Measurements from ENCODE around the gene RRM1.
"Not testable (repeated sequence)": the region's sequence is repeated elsewhere in the genome, so short reads cannot be mapped to it uniquely, and the experiment has no call there.

The RRM1 gene

DNA sequence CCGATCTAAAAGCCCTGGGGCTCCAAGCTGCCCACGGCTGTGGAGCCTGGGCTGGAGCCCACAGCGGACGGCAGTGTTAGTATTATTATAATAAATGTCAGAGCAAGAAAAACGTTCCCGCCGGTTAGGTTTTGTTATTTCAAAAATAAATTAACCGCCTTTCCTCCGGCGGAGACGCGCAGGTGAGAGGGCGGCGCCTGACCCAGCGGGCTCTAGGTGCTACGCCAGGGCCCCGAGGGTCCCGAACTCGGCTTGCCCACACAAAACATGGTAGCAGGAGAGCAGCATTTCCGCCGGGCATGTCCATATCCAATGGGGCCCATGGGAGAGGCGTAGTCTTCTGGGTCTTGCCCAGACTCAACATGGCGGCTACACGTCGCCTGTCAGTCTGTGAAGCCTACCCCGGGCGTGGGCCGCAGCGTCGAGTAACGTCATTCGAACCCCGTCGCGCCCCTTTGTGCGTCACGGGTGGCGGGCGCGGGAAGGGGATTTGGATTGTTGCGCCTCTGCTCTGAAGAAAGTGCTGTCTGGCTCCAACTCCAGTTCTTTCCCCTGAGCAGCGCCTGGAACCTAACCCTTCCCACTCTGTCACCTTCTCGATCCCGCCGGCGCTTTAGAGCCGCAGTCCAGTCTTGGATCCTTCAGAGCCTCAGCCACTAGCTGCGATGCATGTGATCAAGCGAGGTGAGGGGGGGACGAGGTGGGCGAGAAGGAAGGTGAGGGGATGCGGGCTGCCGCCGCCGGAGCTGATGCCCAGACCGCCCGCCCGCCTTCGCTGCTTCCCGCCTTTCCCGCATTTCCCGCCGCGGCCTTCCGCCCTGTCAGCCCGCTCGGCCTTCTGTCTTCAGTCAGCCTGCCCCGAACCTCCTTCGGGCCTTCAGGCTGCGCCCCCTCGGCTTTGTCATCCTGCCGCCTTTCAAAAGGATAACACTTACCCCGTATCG is at the start of gene RRM1:
Gene RRM1 (plus strand): TSS at position 452 of the 944 bp plus-strand sequence. CDS start 214 bp downstream, at position 666.
- DNase-seq (ENCODE audit: low spot score in 2 of 2), result peak; percentile 89 to 91
- Mint-ChIP-seq H3K4me1 (peaks cover 68% of the 10 kb centered on the region), H3K27me3 (no peaks in the 10 kb centered on the region), H3K27ac (ENCODE audit: low read depth) (peak within 1 kb of the TSS; percentile 98), H3K9me3 (no peaks in the 10 kb centered on the region), H3K36me3 (ENCODE audit: insufficient read depth) (peaks cover 43% of the 10 kb centered on the region), H3K4me3 (peak within 1 kb of the TSS; percentile 99)
- ATAC-seq (replicated peaks; ENCODE audit: extremely low read depth, poor library complexity, severe bottlenecking), result peak; percentile 90

DNA sequence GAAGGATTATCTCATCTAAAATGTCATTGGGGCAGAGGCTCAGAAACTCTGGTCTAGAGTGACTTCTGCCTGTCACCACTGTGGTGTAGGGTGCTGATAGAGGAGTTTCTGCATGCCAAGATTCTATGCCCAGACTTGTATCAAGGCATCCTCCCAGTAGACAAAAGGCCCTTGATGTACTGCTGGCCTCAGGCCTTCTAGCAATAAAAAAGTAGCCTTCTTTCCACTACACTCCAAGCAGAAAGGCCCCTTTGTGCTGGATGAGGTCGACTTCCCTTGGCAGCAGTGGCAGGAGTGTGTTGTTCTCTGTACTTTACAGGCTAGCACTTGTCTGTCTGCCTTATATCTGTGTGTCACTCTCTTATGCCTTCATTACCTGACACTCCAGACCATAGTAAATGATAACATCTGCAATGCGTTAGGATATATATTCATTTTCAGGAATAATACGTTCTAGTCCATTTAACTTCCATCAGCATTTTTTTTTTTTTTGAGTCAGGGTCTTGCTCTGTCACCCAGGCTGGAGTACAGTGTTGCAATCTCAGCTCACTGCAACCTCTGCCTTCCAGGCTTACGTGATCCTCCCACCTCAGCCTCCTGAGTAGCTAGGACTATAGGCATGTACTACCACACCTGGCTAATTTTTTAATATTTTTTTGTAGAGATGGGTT is 49.5 kb upstream of the RRM1 start:
- no peak overlapping the region for H3K4me3 Mint-ChIP-seq
- DNase-seq (ENCODE audit: low spot score in 2 of 2), result no peak
- H3K9me3 Mint-ChIP-seq, result no peaks in the 10 kb centered on the region
- peaks cover 5% of the 10 kb centered on the region for H3K36me3 Mint-ChIP-seq (ENCODE audit: insufficient read depth)
- no peak for ATAC-seq (replicated peaks; ENCODE audit: extremely low read depth, poor library complexity, severe bottlenecking)
- no peaks in the 10 kb centered on the region for H3K27me3 Mint-ChIP-seq
- H3K27ac Mint-ChIP-seq (ENCODE audit: low read depth), result no peak overlapping the region
- peaks cover 51% of the 10 kb centered on the region for H3K4me1 Mint-ChIP-seq

DNA sequence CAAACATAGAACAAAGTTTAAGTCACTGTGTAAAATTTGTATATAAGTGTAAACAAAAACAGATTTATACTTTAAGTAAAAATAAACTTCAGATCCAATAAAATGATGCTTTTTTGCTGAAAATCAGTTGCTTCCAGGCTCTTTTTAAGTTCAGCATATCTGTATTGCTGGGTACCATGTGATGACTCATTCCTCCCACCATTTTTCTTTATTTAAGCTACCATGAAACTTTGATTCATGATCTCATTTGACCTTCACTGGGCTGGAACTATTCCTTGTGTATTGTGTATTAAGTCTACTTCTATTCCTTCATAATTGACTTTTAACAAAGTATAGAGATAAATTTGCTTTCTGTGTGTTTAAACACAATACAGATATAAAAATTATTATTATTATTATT is 46.3 kb upstream of the RRM1 start:
- ATAC-seq (replicated peaks; ENCODE audit: extremely low read depth, poor library complexity, severe bottlenecking) (no peak), DNase-seq (ENCODE audit: low spot score in 2 of 2) (no peak)
- no peak overlapping the region for H3K27ac Mint-ChIP-seq (ENCODE audit: low read depth)

DNA sequence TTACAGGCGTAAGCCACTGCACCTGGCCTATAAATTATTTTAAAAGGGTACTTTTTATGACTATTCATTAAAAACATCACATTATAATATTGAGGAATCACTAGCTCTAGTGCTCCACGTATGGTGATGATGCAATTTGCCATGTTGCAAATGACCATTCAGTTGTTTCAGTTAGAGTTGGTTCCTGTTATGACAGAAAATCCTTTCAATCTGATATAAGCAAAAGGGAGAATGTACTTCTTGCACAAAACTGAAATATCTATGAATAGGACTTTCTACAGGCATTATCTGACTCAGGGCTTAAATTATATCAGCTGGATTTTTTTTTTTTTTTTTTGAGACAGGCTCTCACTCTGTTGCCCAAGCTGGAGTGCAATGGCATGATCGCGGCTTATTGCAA is 45.6 kb upstream of the RRM1 start:
- Mint-ChIP-seq H3K36me3 (ENCODE audit: insufficient read depth) (peaks cover 11% of the 10 kb centered on the region), H3K4me3 (no peak overlapping the region), H3K9me3 (no peaks in the 10 kb centered on the region), H3K27me3 (no peaks in the 10 kb centered on the region), H3K4me1 (peaks cover 27% of the 10 kb centered on the region), H3K27ac (ENCODE audit: low read depth) (no peak overlapping the region)
- ATAC-seq (replicated peaks; ENCODE audit: extremely low read depth, poor library complexity, severe bottlenecking), result no peak
- no peak for DNase-seq (ENCODE audit: low spot score in 2 of 2)

More for the DNA sequence above, 46.3 kb upstream of the RRM1 start:
- H3K27me3 Mint-ChIP-seq, result no peaks in the 10 kb centered on the region
- H3K4me3 Mint-ChIP-seq, result no peak overlapping the region
- peaks cover 31% of the 10 kb centered on the region for H3K4me1 Mint-ChIP-seq
- peaks cover 11% of the 10 kb centered on the region for H3K36me3 Mint-ChIP-seq (ENCODE audit: insufficient read depth)
- H3K9me3 Mint-ChIP-seq, result no peaks in the 10 kb centered on the region

DNA sequence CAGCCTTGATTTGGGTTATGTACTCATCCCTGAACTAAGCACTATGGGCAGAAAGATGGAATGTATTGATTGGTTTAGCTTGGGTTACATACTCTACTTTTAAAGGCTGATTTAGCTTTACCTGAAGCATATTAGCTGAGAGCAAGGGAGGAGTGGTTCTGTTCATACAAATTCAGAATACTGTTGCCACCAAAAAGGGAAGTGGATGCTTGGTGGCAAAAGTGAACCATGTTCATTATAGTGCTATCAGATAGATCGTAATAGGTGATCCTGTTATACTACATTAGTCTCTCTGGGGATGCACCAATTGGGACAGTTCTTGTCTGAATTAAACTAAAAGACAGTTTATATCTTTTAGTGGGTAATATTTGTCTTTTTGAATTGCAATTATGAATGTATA is 44.5 kb upstream of the RRM1 start:
- peaks cover 26% of the 10 kb centered on the region for H3K4me1 Mint-ChIP-seq
- H3K27ac Mint-ChIP-seq (ENCODE audit: low read depth), result no peak overlapping the region
- H3K36me3 Mint-ChIP-seq (ENCODE audit: insufficient read depth), result peaks cover 11% of the 10 kb centered on the region
- no peaks in the 10 kb centered on the region for H3K27me3 Mint-ChIP-seq
- H3K4me3 Mint-ChIP-seq, result no peak overlapping the region
- DNase-seq (ENCODE audit: low spot score in 2 of 2) (no peak), ATAC-seq (replicated peaks; ENCODE audit: extremely low read depth, poor library complexity, severe bottlenecking) (no peak)
- no peaks in the 10 kb centered on the region for H3K9me3 Mint-ChIP-seq

DNA sequence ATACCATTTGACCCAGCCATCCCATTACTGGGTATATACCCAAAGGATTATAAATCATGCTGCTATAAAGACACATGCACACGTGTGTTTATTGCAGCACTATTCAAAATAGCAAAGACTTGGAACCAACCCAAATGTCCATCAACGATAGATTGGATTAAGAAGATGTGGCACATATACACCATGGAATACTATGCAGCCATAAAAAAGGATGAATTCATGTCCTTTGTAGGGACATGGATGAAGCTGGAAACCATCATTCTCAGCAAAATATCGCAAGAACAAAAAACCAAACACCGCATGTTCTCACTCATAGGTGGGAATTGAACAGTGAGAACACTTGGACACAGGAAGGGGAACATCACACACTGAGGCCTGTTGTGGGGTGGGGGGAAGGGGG is 41.4 kb upstream of the RRM1 start:
- ATAC-seq (replicated peaks; ENCODE audit: extremely low read depth, poor library complexity, severe bottlenecking); H3K9me3 Mint-ChIP-seq; H3K4me3 Mint-ChIP-seq; H3K27me3 Mint-ChIP-seq; DNase-seq (ENCODE audit: low spot score in 2 of 2); H3K27ac Mint-ChIP-seq (ENCODE audit: low read depth): not testable (repeated sequence)
- peaks cover 27% of the 10 kb centered on the region for H3K4me1 Mint-ChIP-seq
- H3K36me3 Mint-ChIP-seq (ENCODE audit: insufficient read depth), result peaks cover 10% of the 10 kb centered on the region

DNA sequence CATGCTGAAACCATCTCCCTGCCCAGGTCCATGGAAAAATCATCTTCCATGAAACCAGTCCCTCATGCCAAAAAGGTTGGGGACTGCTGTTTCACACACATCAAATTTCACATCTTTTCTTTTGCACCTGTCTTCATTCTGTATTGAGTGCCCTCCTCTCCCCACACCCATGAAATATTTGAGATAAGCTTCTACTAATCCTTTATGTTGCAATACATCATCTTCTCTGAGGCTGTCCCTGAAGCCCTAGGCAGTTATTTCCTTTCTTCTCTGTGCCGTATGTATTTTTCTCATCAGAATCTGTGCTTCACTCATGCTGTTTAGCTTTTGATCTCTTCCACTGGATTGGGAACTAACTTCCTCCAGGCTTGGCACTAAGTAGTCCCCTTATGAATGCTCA is 40.0 kb upstream of the RRM1 start:
- H3K27me3 Mint-ChIP-seq, result no peaks in the 10 kb centered on the region
- H3K4me3 Mint-ChIP-seq, result no peak overlapping the region
- DNase-seq (ENCODE audit: low spot score in 2 of 2) (no peak), ATAC-seq (replicated peaks; ENCODE audit: extremely low read depth, poor library complexity, severe bottlenecking) (no peak)
- peaks cover 36% of the 10 kb centered on the region for H3K4me1 Mint-ChIP-seq
- H3K27ac Mint-ChIP-seq (ENCODE audit: low read depth), result no peak overlapping the region
- H3K36me3 Mint-ChIP-seq (ENCODE audit: insufficient read depth), result peaks cover 14% of the 10 kb centered on the region
- no peaks in the 10 kb centered on the region for H3K9me3 Mint-ChIP-seq

DNA sequence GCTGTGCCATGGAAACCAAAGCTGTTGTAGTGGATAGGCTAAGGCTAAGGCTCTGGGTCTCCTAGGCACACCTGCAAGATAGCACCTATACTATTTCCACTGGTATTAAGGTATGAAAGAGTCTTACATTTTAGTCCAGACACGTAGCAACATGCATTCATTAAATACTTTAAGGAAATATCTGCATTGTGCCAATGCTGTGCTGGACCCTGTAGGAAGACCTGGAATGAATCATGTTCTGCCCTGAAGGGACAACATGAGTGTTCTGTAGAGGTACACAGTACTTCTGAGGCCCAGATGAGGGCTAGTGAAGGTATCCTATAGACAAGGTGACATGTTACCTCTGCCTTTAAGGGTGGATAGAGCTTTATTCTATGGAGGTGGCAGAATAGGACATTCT is 35.2 kb upstream of the RRM1 start:
- Mint-ChIP-seq H3K9me3 (no peaks in the 10 kb centered on the region), H3K27ac (ENCODE audit: low read depth) (peak overlapping the region; percentile 30), H3K36me3 (ENCODE audit: insufficient read depth) (peaks cover 28% of the 10 kb centered on the region), H3K4me1 (peaks cover 42% of the 10 kb centered on the region), H3K4me3 (no peak overlapping the region), H3K27me3 (no peaks in the 10 kb centered on the region)
- DNase-seq (ENCODE audit: low spot score in 2 of 2) (no peak), ATAC-seq (replicated peaks; ENCODE audit: extremely low read depth, poor library complexity, severe bottlenecking) (no peak)

DNA sequence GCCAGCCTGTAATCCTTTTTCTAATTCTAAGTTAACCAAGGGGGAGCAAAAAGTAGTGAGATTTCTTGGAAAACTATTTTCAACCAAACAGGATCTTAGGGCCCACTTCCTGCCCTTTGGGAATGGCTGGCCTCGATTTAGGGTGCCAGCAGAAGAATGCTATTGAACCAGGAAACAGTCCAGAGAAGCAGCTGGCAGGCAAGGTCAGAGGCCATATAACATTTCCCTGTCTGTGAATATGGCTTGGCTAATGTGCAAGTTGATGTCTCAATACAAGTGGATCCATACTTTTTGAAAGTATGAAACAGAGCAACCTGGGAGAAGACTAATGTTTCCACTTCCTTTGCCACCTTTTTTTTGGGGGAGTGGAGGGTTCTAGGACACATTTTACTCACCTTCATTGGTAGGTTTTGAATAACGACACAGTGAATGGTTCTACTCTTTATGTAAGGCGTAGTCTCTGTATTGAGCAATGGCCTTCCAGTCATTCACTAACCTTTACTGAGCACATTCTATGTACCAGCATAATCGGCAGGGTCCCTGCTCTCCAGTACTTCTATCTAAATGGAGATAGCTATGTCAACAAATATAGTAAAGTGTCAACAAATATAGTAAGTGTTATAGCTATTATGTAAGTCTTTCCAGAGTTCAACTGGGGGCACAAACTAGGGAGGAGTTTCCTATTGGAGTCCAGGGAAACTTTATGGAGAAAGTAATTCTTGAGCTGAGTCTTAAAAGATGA is 34.2 kb upstream of the RRM1 start:
- Mint-ChIP-seq H3K27me3 (no peaks in the 10 kb centered on the region), H3K4me3 (no peak overlapping the region)

DNA sequence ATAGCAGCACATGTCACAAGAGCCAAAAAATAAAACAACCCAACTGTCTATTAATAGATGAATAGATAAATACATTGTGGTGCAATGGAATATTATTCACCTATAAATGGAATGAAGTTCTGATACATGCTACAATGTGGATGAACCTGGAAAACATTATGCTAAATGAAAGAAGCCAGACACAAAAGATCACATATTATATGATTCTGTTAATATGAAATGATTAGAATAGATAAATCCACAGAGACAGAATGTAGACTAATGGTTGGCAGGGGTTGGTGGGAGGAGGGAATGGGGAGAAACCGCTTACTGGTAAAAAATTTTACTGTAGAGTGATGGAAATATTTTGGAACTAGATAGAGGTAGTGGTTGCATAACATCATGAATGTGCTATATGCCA is 32.9 kb upstream of the RRM1 start:
- DNase-seq (ENCODE audit: low spot score in 2 of 2) (no peak), ATAC-seq (replicated peaks; ENCODE audit: extremely low read depth, poor library complexity, severe bottlenecking) (no peak)
- H3K27me3 Mint-ChIP-seq, result no peaks in the 10 kb centered on the region
- no peaks in the 10 kb centered on the region for H3K9me3 Mint-ChIP-seq
- no peak overlapping the region for H3K4me3 Mint-ChIP-seq
- H3K36me3 Mint-ChIP-seq (ENCODE audit: insufficient read depth), result peaks cover 29% of the 10 kb centered on the region
- no peak overlapping the region for H3K27ac Mint-ChIP-seq (ENCODE audit: low read depth)
- peaks cover 50% of the 10 kb centered on the region for H3K4me1 Mint-ChIP-seq

More for the DNA sequence above, 34.2 kb upstream of the RRM1 start:
- H3K27ac Mint-ChIP-seq (ENCODE audit: low read depth), result peak overlapping the region; percentile 30
- DNase-seq (ENCODE audit: low spot score in 2 of 2) (no peak), ATAC-seq (replicated peaks; ENCODE audit: extremely low read depth, poor library complexity, severe bottlenecking) (no peak)
- peaks cover 42% of the 10 kb centered on the region for H3K4me1 Mint-ChIP-seq
- H3K9me3 Mint-ChIP-seq, result no peaks in the 10 kb centered on the region
- H3K36me3 Mint-ChIP-seq (ENCODE audit: insufficient read depth), result peaks cover 28% of the 10 kb centered on the region

DNA sequence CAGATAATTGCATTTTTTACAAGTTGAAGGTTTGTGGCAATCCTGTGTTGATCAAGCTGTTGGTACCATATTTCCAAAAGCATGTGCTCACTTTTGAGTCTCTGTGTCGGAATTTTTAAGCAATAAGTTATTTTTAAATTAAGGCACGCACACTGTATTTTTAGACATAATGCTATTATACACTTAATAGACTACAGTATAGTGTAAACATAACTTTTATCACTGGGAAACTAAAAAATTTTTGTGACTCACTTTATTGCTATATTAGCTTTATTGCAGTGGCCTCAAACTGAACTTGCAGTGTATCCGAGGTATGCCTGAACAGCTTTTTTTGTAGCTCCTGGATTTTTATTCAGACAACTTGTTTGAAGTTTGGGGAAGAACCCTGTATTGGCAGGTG is 31.3 kb upstream of the RRM1 start:
- H3K4me3 Mint-ChIP-seq, result no peak overlapping the region

DNA sequence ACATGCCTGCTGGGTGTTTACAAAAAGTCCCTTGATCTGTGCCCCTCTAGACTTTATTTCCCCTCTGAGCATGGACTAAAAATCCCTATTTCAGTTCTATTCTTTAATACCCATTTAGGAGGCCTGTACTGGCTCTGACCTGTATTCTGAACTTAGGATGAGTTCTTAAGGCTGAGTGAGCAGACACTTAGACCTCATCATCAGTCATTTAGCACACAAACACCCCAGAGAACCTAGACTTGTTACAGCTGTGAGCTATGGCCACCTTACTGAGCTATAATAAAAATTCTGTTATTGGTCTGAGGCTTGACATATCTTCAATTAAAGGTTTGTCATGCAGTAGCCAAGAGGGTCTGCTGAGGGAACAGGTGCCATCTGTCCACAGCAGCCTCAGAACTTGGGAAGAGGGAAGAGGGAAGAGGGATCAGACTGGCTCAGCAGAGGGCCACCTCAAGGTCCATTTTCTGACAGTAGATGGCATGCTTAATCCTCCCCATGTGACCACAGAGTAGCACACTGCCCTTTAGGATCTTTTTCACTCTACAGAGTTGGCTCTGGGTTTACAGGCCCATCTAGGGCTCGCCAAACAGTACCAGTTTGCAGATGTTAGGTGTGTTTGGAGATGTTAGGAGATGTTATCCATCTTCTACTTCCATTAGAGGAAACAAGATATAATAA is 30.2 kb upstream of the RRM1 start:
- Mint-ChIP-seq H3K9me3 (no peaks in the 10 kb centered on the region), H3K4me1 (peaks cover 57% of the 10 kb centered on the region), H3K4me3 (no peak overlapping the region), H3K27me3 (no peaks in the 10 kb centered on the region), H3K27ac (ENCODE audit: low read depth) (peak overlapping the region; percentile 80), H3K36me3 (ENCODE audit: insufficient read depth) (peaks cover 29% of the 10 kb centered on the region)
- ATAC-seq (replicated peaks; ENCODE audit: extremely low read depth, poor library complexity, severe bottlenecking) (no peak), DNase-seq (ENCODE audit: low spot score in 2 of 2) (no peak)

More for the DNA sequence above, 31.3 kb upstream of the RRM1 start:
- Mint-ChIP-seq H3K36me3 (ENCODE audit: insufficient read depth) (peaks cover 31% of the 10 kb centered on the region), H3K27ac (ENCODE audit: low read depth) (no peak overlapping the region), H3K9me3 (no peaks in the 10 kb centered on the region), H3K27me3 (no peaks in the 10 kb centered on the region), H3K4me1 (peaks cover 53% of the 10 kb centered on the region)
- ATAC-seq (replicated peaks; ENCODE audit: extremely low read depth, poor library complexity, severe bottlenecking), result no peak
- DNase-seq (ENCODE audit: low spot score in 2 of 2), result no peak

Data from central memory CD8-positive, alpha-beta T cell (primary cell).